HG02759 (cell line): Measurements from ENCODE around the gene PIGZ.

ENCODE experiments used
- ATAC-seq: cut with Tn5 transposase; IDR thresholded peaks from one replicate; pipeline ENCODE4 v1.9.1; 2021; ENCODE audit warnings: mild to moderate bottlenecking, moderate library complexity; ENCODE audit not compliant: unreplicated experiment

PIGZ gene

DNA sequence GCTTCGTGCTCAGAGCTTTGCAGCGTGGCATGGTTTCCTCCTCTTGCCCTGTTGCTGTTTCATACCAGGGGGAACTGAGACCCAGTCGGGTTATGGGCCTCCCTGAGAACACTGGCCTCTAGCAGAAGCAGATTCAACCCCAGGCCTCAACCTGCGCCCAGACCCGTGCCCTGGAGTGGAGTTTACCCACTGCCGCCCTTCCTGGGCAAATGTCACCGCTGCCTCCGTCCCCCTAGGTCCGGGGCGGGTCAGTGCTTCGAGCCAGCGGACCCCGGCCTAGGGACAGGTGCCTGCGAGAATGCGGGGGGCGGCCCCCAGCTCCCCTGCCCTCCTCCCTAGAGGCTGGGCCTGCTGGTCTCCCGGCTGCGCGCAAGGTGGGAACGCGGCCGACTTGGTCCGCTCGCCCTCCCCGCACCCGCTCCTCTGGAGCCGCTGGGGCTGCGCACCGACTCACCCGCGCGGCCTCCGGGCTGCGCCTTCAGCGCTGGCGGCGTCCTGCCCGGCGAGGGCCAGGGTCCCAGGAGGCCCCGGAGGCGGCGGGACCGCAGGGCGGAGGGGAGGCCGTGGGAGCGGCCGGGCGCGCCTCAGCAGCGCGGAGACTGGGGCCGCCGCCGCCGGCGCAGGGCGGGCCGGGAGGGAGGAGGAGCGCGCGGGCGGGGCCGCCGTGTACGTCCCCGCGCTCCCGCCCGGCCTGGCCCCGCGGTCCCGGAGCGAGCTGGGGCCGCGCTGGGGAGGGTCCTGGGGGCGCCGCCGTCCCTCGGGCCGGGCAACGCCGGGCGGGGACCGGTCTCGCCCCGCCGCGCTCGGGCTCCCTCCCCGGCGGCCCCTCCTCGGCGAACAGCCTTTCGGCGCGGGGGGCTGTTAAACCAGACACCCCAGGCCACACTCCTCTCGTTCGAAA, at the start of gene PIGZ:
PIGZ (minus strand) TSS at position 601 of the 901 bp plus-strand sequence. CDS start 16,802 bp downstream, outside the sequence.
- ATAC-seq: peak; percentile 68

DNA sequence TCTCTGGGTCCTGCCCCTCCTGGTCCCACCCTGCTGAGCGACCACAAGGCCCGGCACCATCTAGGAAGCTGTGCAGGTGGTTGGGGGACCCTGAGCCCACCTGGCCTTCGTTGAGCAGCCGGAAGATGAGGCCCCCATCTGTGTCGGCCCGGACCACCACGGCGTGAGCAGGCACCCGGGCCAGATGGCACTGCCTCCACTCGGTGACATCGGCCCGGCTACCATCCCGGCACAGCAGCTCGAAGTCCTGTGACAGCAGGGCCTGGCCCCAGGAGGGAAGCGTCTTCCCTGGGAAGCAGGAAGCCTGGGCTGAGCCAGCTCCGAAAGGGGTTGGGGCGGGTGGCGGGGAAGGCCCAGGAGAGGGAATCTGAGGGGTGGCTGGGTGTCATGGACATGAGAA, 48.4 kb upstream of the PIGZ start:
- ATAC-seq: no peak

DNA sequence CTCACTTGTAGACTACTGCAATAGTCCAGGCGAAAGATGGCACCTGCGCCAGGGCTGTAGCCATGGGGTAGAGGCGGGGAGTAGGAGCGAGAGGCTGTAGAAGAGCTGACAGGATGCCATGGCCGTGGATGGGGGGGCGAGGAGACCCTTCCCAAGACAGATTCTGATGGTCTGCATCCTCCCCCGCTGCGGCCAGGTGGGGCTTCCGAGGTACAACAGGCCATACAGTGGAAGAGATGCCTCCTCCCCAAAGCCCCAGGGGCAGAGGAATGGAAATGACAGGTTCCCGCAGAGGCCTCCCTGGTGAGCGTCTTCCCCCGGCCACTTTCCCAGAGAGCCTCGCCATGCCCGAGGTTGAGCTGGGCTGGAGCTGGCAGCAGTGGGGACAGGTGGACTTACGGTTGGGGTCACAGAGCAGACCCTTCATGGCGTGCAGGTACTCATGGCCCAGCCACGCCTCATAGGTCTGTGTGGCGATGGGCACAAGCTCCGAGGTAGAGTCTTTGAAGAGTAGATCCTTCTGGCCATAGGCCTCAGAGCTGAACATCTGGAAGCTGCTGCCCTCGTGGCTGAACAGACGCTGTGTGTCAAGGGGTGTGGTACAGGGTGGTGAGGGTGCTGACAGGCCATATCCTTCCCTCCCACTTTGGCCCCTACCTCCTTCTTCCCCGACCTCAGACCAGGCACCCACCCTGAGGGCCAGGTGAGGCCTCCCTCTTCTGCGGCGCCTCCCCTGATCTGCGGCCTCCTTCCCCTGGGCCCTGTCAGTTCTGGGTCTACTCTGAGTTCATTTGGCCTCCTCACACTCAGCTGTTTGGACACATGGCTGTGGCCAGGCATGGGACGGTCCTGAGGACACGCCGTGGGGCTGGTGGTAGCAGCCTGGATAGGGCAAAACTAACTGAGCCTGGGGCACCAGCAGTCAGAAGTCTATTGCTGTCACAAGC, 47.4 kb upstream of the PIGZ start:
- no peak for ATAC-seq

DNA sequence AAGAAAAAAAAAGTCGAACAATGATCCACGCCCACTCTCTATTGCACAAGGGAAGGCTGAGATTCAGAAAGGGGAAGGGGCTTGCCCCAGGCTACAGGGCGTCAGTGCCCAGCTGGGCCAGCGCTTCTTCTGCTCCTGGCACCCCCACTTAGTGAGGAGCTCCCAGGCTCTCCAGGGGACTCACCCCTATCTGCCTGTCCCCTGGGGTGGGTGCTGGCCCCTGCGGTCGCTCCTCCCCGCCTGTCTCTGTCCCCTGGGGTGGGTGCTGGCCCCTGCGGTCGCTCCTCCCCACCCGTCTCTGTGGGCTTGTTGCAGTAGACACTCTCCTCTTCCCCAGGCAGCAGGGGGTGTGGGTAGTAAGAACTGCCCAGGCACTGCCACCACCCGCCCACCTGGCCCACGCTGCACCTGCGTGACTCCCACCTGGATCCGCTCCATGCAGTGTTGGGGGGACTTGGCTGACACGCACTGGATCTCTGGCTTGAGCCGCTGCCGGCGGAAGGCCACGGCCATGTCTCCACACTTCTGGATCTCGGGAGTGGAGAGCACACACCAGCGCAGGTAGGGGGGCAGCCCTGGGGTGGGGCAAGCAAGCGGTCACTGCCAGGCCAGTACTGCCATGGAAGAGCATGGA, 46.4 kb upstream of the PIGZ start:
- ATAC-seq: no peak

DNA sequence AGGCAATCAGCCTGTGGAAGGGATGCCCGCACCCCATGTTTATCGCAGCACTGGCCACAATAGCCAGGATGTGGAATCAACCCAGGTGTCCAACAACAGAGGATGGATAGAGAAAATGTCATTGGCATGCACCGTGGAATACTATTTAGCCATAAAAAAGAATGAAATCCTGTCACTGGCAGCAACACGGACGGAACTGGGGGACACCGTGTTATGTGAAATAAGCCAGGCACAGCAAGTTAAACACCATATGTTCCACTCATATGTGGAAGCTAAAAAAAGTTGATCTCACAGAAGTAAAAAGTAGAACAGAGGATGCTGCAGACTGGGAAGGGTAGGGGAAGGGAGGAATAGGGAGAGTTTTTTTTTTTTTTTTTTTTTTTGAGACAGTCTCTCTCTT, 45.4 kb upstream of the PIGZ start:
- no peak for ATAC-seq

DNA sequence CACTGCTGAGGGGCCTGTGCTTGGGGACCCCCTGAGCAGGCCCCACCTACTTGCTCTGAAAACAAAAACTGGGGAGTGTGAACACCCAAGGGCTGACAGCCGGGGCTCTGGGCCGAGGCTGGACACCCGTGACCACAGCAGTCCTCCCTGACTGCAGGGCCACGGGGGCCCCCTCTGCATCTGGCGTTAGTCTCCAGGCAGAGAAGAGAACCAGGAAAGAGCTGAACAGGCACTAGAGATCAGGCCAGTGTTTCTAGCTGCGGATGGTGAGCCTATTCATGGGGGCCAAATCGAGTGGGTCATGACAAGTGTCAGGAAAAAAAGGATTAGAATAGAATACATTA, 43.9 kb upstream of the PIGZ start:
- no peak for ATAC-seq

DNA sequence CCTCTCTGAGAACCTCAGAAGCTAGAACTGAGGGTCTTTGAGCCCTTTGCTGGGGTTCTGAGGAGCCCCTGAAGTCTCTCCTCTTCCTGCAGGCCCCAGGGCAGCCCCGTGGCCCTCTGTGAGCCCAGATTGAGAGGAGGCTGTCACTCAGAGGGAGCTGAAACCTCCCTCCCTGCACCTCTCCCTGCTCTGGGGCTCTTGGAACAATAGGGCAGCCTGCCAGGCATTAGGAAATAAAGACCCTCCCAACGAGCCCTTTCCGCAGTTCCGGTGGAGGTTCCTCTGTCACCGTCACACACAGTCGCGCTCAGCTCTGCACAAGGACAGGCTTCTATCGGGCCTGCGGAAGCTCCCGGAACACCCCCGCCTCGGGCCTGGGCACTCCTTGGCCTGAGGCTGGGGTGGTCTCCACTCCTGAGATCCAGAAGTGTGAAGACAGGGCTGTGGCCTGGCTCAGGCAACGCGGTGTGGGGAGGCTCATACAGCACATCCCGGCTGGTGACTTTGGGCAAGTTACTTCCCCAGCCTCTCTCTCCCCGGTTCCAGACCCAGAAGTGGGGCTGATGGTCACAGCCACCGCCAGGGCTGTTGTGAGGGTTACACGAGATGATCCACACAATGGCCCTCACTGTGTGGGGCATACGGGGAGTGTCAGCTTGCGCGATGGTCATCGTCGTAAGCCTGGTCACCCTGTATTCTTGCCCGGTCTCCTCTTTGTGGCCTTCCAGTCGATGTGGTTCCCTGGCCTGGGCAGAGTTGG, 43.3 kb upstream of the PIGZ start:
- no peak for ATAC-seq

DNA sequence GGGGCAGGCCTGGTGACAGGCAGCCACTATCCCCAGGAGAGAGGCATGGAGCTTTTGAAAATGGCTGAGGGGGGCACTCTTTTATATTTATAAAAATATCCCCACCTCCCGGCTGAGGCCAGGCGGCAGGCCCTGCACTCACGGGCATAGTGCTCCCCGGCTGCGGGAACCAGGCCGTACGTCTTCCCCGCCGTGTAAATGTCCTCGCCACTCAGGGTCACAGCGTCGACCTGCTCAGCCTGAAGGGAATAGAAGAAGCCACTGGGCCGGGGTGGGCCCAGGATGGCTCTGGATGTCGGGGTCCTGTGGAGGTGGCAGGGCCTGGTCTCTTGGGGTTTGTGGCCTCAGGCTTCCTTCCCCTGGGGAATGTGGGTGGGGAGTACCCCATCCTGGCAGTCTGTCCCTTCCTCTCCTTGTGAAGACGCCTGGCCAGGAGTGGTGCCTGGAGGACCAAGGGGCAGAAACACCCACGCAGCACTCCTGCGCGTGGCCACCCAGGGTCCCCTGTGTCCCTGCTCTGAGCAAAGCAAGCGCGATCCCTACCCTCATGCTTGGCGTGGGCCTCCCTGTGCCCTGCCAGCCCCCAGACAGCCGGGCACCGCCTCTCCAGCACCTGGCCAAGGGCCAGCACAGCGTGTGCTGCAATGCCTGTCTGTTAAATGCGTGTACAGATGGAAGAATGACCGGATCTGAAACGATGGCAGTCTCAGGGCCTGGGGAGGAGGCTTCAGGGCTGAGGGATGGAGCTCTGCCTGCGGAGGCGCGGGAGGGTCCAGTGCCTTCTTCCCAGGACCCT, 42.1 kb upstream of the PIGZ start:
- ATAC-seq: no peak

- no peak for ATAC-seq
Measured at GRCh38 chr3:197009532-197010019, 40.9 kb upstream of the PIGZ start.

DNA sequence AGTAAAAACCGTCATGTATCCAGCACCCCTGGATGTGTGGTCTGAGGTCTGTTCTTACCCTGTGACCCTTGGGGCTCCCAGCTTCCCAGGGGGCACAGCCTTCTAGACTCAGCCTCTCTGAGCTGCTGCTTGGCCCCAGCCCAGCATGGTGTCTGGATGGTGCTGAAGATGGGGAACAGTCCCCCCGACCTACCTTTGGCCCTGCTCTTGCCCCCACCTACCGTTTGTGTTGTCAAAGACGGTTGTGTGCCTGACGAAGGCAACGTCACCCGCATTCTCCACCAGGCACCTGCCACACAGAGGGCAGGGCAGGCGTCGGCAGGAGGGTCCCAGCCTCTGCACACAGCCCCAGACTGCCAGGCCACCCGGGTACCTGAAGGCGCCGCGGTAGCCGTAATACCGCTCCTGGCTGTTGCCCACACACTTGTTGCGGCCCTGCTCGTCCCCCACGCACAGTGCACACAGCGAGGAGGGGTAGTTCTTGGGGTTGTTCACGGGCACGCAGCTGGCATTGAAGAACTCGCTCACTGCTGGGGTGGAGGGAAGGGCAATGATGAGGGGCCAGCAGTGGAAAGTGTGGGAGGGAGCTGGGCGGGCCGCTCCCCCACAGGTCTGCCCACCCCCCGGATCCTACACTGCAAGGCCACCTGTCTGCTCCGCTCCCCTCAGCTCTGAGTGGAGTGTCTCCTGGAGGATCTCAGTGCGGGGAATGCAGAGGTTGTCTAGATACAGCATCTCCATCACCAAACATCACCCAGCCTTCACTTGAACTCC, 40.0 kb upstream of the PIGZ start:
- no peak for ATAC-seq

GRCh38 chr3:197007953-197008352, 39.3 kb upstream of the PIGZ start:
- no peak for ATAC-seq

DNA sequence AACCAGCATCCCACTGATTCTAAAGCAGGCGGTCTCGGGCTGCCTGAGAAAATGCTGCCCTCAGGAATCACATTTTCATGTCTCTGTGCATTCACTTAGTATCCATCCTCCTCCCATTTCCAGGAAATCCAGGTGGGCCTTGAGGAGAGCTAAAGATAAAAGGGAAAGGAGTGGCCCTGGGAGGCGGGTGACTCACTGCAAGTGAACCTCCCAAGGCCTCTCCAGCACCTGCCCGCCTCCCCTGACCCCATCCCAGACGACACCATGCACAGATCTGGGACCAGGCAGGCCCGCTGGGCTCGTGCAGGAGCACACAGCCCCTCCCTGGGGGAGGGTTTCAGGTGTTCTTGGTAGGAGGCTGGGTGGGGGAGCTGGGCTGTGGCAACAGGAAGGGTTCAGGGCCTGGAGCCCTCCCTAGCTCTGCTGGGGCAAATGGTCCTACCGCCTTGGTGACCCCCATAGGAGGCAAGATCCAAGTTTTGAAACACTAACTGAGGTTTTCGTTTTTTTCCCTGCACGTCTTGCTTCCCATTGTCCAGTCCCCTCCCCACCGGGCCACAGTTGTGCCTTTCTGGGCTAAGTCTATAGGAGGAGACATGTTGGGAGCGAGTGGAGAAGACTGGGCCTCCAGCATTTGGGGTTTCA, 38.8 kb upstream of the PIGZ start:
- ATAC-seq: no peak

GRCh38 chr3:197006860-197007259, 38.2 kb upstream of the PIGZ start:
- ATAC-seq: no peak

GRCh38 chr3:197006446-197006845, 37.8 kb upstream of the PIGZ start:
- no peak for ATAC-seq

DNA sequence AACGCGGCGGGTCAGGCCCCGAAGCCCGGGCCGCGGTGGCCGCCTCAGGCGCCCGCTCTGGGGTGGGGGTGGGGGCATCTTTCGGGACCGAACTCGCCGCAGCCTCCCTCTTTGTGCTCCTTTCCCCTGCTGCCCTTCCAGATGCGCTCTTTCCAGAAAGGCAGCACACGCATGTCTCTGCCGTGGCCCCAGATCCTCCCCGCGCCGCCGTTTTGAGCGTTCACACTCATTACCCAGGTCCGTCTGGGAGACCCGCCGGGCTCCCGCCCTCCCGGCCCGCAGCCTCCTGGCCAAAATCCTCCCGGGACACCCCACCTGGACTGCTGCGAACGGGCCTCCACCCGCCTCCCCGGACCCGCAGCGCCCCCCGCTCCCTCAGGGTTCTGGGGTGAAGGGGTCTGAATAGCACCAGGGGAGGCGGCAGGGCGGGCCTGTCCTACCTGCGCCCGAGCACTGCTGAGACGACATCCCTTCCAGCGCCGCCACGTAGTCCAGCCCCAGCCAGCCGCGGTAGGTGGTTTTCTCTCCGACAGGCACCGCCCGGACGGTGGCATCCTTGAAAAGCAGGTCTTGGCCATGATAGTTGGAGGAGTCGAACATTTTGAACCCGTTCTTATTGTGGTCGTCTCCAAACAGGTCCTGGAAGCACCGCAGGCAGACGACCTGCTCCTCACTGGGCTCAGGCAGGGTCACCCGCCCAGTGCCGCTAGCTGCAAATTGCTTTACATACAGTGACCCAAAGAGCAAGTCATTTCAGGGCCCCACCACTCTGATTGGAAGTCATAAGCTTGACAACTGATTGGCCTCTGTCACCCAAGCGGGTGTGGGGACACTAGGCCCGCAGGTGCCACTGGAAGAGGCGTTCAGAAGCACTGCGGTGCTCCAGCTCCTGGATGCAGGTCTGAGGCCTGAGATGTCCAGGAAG, 35.1 kb upstream of the PIGZ start:
- peak; percentile 2 for ATAC-seq

DNA sequence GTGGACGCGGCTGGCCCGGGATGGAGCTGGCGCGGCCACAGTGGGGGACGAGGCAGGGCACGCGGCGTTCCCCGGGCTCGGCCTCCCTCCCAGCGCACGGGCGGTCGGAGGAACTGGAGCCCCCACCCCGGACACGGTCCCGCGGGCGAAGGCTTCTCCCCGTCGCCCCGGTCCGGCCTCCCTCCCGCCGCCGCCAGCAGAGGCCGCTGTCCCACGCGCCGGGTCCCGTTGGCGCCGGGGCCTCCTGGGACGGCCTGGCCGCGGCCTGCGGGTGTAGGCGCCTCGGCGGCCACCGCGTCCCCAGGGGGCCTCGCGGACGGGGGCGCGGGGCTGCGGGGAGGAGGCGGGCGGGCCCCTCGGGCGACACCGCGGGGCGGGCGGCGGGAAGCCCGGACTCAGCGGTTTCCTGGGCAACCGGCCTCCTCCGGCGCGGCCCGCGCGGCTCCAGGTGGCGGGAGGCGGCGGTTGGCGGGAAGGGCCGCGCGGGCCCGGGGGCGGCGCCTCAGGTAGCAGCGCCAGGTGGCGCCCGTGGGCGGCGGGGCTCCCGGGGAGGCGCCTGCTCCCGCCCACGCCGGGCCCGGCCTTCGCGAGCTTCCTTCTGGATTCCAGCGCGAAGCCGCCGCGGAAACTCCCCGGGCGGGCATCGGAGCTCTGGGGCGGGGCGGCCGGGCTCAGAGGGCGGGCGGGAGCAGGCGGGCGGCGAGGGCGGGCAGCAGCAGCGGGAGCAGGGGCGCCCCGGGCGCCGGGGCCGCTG, 34.2 kb upstream of the PIGZ start:
- peak; percentile 78 for ATAC-seq
